ENCODE measurements around the gene HDHD3. TPM values are rescaled to one million over a fixed set of nuclear protein-coding genes. Genes with fewer than 3 reads are reported as not detected.
"Not testable (repeated sequence)": the region's sequence is repeated elsewhere in the genome, so short reads cannot be mapped to it uniquely, and the experiment has no call there.

HDHD3 gene
- total RNA-seq, 1 donor from 2014 or later, result 8.4 TPM

- H3K27me3 Mint-ChIP-seq (ENCODE audit: unreplicated experiment), result no peaks in the 10 kb centered on the region
- H3K4me1 Mint-ChIP-seq (ENCODE audit: unreplicated experiment), result no peaks in the 10 kb centered on the region
- TF ChIP-seq CTCF (IDR thresholded peaks at IDR 0.05; ENCODE audit: unreplicated experiment), result no peak
- H3K27ac Mint-ChIP-seq (ENCODE audit: unreplicated experiment), result no peak overlapping the region
- peaks cover 13% of the 10 kb centered on the region for H3K36me3 Mint-ChIP-seq (ENCODE audit: low read depth, unreplicated experiment)
- no peak overlapping the region for H3K4me3 Mint-ChIP-seq (ENCODE audit: unreplicated experiment)
- H3K9me3 Mint-ChIP-seq (ENCODE audit: unreplicated experiment), result no peaks in the 10 kb centered on the region
- DNase-seq (ENCODE audit: low spot score), result no peak
These were observed 5.9 kb downstream of the HDHD3 start for GRCh38 chr9:113370806-113371325.

GRCh38 chr9:113369855-113370140, 7.0 kb downstream of the HDHD3 start:
- H3K4me3 Mint-ChIP-seq (ENCODE audit: unreplicated experiment), result no peak overlapping the region
- no peaks in the 10 kb centered on the region for H3K4me1 Mint-ChIP-seq (ENCODE audit: unreplicated experiment)
- no peaks in the 10 kb centered on the region for H3K9me3 Mint-ChIP-seq (ENCODE audit: unreplicated experiment)
- no peak for DNase-seq (ENCODE audit: low spot score)
- H3K27ac Mint-ChIP-seq (ENCODE audit: unreplicated experiment), result no peak overlapping the region
- TF ChIP-seq CTCF (IDR thresholded peaks at IDR 0.05; ENCODE audit: unreplicated experiment), result no peak
- H3K36me3 Mint-ChIP-seq (ENCODE audit: low read depth, unreplicated experiment), result peaks cover 6% of the 10 kb centered on the region
- H3K27me3 Mint-ChIP-seq (ENCODE audit: unreplicated experiment), result no peaks in the 10 kb centered on the region

GRCh38 chr9:113368982-113369854, 7.6 kb downstream of the HDHD3 start:
- H3K36me3 Mint-ChIP-seq (ENCODE audit: low read depth, unreplicated experiment), result peaks cover 6% of the 10 kb centered on the region
- peaks cover 1% of the 10 kb centered on the region for H3K27me3 Mint-ChIP-seq (ENCODE audit: unreplicated experiment)
- H3K9me3 Mint-ChIP-seq (ENCODE audit: unreplicated experiment), result no peaks in the 10 kb centered on the region
- H3K4me3 Mint-ChIP-seq (ENCODE audit: unreplicated experiment), result no peak overlapping the region
- TF ChIP-seq CTCF (IDR thresholded peaks at IDR 0.05; ENCODE audit: unreplicated experiment), result no peak
- H3K27ac Mint-ChIP-seq (ENCODE audit: unreplicated experiment), result no peak overlapping the region
- no peak for DNase-seq (ENCODE audit: low spot score)
- no peaks in the 10 kb centered on the region for H3K4me1 Mint-ChIP-seq (ENCODE audit: unreplicated experiment)

- Mint-ChIP-seq H3K4me3 (ENCODE audit: unreplicated experiment) (no peak overlapping the region), H3K36me3 (ENCODE audit: low read depth, unreplicated experiment) (peaks cover 6% of the 10 kb centered on the region), H3K27ac (ENCODE audit: unreplicated experiment) (no peak overlapping the region), H3K4me1 (ENCODE audit: unreplicated experiment) (no peaks in the 10 kb centered on the region), H3K9me3 (ENCODE audit: unreplicated experiment) (no peaks in the 10 kb centered on the region), H3K27me3 (ENCODE audit: unreplicated experiment) (peaks cover 2% of the 10 kb centered on the region)
- no peak for DNase-seq (ENCODE audit: low spot score)
- TF ChIP-seq CTCF (IDR thresholded peaks at IDR 0.05; ENCODE audit: unreplicated experiment), result no peak
These were observed 8.3 kb downstream of the HDHD3 start for GRCh38 chr9:113368348-113368981.

- not testable (repeated sequence) for H3K36me3 Mint-ChIP-seq (ENCODE audit: low read depth, unreplicated experiment); H3K27ac Mint-ChIP-seq (ENCODE audit: unreplicated experiment); H3K4me3 Mint-ChIP-seq (ENCODE audit: unreplicated experiment); H3K9me3 Mint-ChIP-seq (ENCODE audit: unreplicated experiment); H3K27me3 Mint-ChIP-seq (ENCODE audit: unreplicated experiment); DNase-seq (ENCODE audit: low spot score); H3K4me1 Mint-ChIP-seq (ENCODE audit: unreplicated experiment)
These were observed 11.1 kb downstream of the HDHD3 start for GRCh38 chr9:113365652-113366051.

All from endothelial cell (in vitro differentiated cells).